Endothelial cell of hepatic sinusoid (primary cell): Measurements from ENCODE around the gene SH3PXD2A.

ENCODE experiments used
- in situ Hi-C: cut with HindIII; loops from 2 replicates; pipeline ENCODE4 v1.10.0; 2017; ENCODE audit warnings: low sequenced_read_pairs

The SH3PXD2A gene, protein sequence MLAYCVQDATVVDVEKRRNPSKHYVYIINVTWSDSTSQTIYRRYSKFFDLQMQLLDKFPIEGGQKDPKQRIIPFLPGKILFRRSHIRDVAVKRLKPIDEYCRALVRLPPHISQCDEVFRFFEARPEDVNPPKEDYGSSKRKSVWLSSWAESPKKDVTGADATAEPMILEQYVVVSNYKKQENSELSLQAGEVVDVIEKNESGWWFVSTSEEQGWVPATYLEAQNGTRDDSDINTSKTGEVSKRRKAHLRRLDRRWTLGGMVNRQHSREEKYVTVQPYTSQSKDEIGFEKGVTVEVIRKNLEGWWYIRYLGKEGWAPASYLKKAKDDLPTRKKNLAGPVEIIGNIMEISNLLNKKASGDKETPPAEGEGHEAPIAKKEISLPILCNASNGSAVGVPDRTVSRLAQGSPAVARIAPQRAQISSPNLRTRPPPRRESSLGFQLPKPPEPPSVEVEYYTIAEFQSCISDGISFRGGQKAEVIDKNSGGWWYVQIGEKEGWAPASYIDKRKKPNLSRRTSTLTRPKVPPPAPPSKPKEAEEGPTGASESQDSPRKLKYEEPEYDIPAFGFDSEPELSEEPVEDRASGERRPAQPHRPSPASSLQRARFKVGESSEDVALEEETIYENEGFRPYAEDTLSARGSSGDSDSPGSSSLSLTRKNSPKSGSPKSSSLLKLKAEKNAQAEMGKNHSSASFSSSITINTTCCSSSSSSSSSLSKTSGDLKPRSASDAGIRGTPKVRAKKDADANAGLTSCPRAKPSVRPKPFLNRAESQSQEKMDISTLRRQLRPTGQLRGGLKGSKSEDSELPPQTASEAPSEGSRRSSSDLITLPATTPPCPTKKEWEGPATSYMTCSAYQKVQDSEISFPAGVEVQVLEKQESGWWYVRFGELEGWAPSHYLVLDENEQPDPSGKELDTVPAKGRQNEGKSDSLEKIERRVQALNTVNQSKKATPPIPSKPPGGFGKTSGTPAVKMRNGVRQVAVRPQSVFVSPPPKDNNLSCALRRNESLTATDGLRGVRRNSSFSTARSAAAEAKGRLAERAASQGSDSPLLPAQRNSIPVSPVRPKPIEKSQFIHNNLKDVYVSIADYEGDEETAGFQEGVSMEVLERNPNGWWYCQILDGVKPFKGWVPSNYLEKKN

DNA sequence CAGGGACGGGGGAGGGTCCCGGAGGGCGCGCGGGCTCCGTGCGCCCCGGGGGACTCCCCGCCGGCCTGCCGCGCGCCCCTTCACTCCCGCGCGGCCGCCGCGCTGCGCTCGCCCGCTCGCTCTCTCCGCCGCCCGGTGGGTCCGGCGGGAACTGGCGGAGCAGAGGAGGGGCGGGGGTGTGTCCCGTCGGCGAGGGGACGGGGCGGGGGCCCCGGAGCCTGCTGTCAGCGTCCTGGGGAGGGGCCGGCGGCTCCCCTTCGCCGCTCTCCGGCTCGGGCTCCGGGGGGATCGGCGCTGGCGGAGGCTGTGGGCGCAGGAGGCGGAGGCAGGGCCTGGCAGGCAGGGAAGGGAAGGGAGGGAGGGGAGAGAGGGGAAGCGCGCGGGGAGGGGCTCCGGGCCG lies at the start of gene SH3PXD2A:
Gene SH3PXD2A, minus strand, starts transcription at position 153 of the 400 bp plus-strand sequence. CDS start 310 bp downstream, outside the sequence.
- in situ Hi-C loops, result loop anchor here (5.0 kb wide), 1 partner anchor 148 kb away; no protein-coding TSS in a partner anchor

- in situ Hi-C loops, result no loop called here
Measured at GRCh38 chr10:103901299-103901698, 45.9 kb upstream of the SH3PXD2A start.

DNA sequence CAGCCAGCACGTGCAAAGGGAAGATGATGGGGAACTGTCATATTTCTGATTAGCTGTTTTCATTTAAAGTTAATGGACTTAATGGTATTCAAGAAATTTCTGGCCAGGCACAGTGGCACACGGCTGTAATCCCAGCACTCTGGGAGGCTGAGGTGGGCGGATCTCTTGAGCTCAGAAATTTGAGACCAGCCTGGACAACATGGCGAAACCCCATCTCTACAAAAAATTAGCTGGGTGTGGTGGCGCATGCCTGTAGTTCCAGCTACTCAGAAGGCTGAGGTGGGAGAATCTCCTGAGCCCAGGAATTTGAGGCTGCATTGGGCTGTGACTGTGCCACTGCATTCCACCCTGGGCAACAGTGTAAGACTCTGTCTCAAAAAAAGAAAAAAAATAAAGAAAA lies 43.9 kb upstream of the SH3PXD2A start:
- in situ Hi-C loops, result loop anchor here (10.0 kb wide), 1 partner anchor 435 kb away; the partner anchor contains the start of gene ITPRIP

DNA sequence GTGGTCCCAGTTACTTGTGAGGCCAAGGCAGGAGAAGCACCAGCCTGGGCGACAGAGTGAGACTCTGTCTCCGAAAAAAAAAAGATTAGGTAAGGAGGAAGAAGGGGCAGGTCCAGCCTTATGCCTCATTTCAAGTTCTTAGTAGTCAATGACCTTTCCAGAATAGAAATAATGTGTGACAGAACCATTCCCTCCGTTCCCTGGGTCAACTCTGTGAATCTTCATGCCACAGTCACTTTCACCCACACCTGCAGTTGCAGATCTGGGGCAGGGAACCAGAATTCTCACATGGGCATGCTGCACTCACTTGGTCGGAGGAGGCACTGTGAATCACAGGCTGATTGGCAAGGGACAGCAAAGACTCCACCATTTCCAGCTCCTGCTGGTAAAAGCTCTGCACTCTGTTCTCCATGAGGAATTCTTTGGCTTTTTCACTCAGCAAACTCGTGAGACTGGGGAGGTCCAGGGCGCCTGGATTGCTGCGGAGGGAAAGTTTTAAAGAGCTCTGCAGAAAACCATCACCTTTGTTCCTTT lies 41.9 kb upstream of the SH3PXD2A start:
- in situ Hi-C loops, result loop anchor here (10.0 kb wide), 1 partner anchor 437 kb away; the partner anchor contains the start of gene ITPRIP

GRCh38 chr10:103896225-103896624 lies 40.8 kb upstream of the SH3PXD2A start:
- in situ Hi-C loops, result loop anchor here (10.0 kb wide), 1 partner anchor 439 kb away; the partner anchor contains the start of gene ITPRIP

- in situ Hi-C loops, result loop anchor here (10.0 kb wide), 1 partner anchor 439 kb away; the partner anchor contains the start of gene ITPRIP
Measured at GRCh38 chr10:103895411-103896186, 40.2 kb upstream of the SH3PXD2A start.

DNA sequence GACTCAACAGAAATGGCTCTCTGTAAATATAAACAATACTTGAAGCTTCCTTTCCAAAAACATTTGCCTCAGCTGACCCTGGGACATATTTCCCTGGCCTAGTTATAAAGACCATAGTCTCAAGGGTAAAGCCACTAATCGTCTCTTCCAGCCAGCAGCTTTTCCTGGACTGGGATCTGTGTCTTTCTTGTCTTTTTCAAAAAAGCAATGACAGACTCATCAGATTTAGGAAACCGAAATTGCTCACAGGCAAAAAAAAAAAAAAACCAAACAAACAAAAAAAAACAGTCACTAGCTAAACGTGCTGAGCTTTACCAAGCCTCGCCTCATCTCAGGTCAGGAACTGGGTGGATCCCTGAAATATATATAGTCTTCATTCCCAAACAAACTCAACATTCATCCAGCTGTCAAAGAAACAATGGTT lies 39.1 kb upstream of the SH3PXD2A start:
- in situ Hi-C loops, result loop anchor here (5.0 to 10.0 kb wide), 3 partner anchors 73 to 440 kb away; partner anchors contain the start of genes ITPRIP and SLK

- in situ Hi-C loops, result loop anchor here (5.0 to 10.0 kb wide), 3 partner anchors 73 to 441 kb away; partner anchors contain the start of genes ITPRIP and SLK
Measured at GRCh38 chr10:103893817-103894216, 38.4 kb upstream of the SH3PXD2A start.

- in situ Hi-C loops, result loop anchor here (5.0 to 10.0 kb wide), 3 partner anchors 75 to 443 kb away; partner anchors contain the start of genes ITPRIP and SLK
Measured at GRCh38 chr10:103892181-103892580, 36.8 kb upstream of the SH3PXD2A start.

GRCh38 chr10:103890688-103891087 lies 35.3 kb upstream of the SH3PXD2A start:
- in situ Hi-C loops, result loop anchor here (5.0 to 10.0 kb wide), 3 partner anchors 77 to 444 kb away; partner anchors contain the start of genes ITPRIP and SLK

DNA sequence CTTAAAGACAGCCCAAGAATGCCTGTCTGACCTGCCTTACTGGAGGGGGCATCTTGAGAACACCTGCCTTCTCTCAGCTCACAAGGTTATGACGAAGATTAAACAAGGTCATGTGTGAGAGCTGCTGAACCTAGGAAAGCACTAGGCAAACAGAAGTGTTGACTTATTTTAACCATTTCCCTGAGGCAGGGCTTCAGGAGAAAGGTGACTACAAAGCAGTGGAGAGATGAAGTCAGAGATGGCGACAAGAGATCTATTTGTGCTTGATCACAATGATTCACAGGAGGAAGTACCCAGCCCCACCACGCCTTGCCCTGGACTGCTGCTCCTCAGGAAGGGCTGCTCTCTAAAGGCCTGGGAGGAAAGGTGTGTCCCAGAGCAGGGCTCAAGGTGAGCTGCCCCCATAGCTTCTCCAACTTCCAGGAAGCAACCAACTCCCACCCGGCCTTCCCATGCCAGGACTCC lies 34.9 kb upstream of the SH3PXD2A start:
- in situ Hi-C loops, result loop anchor here (5.0 to 10.0 kb wide), 3 partner anchors 77 to 445 kb away; partner anchors contain the start of genes ITPRIP and SLK

DNA sequence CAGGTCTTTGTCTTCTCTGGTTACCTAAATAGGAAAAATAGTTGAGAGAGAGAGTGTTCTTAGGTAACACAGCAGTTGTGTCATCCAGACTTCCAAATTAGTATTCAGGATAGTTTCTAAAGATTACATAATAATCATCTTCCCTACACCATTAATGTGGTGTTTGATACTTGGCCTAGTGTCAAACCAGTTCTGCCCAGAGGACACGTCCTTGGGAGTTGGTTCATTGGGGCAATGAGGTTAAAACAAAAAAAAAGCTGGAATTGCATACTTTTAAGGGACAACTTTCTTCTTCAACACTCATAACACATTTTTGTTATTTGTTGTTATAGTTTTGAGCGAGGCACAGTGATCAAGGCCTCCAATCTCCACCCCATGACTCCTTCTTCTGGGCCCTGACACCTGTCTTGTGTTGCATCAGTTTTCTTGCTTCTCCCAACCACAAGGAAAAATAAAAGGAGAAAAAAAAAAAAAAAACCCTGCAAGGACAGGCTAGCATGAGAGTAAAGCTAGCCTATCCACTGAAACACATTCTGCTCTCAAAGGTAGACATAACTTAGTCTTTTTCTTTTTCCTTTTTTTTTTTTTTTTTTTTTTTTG lies 33.8 kb upstream of the SH3PXD2A start:
- in situ Hi-C loops, result no loop called here

- in situ Hi-C loops, result no loop called here
Measured at GRCh38 chr10:103888113-103888841, 32.9 kb upstream of the SH3PXD2A start.

- in situ Hi-C loops, result no loop called here
Measured at GRCh38 chr10:103885617-103886016, 30.2 kb upstream of the SH3PXD2A start.

- in situ Hi-C loops, result no loop called here
Measured at GRCh38 chr10:103884681-103885139, 29.3 kb upstream of the SH3PXD2A start.

- in situ Hi-C loops, result no loop called here
Measured at GRCh38 chr10:103882285-103883007, 27.1 kb upstream of the SH3PXD2A start.
